NCI-H2107 (cell line): Measurements from ENCODE around the gene CRNKL1.

Experiments
- DNase-seq: peaks from one replicate; lab custom pipeline; 2025; lab: John Stamatoyannopoulos, UW

The CRNKL1 gene

GRCh38 chr20:20063941-20064702 is 11.9 kb upstream of the CRNKL1 start:
- no peak for DNase-seq

GRCh38 chr20:20060234-20060998 is 8.2 kb upstream of the CRNKL1 start:
- DNase-seq = no peak

- no peak for DNase-seq
Measured at GRCh38 chr20:20051767-20052073, 546 bp downstream of the CRNKL1 start.

GRCh38 chr20:20039752-20040387 is 12.4 kb downstream of the CRNKL1 start:
- DNase-seq = no peak

GRCh38 chr20:20038586-20038985 is 13.7 kb downstream of the CRNKL1 start:
- DNase-seq = no peak

GRCh38 chr20:20037960-20038359 is 14.3 kb downstream of the CRNKL1 start:
- no peak for DNase-seq

GRCh38 chr20:20036756-20037155 is 15.5 kb downstream of the CRNKL1 start:
- no peak for DNase-seq

- DNase-seq = no peak
Measured at GRCh38 chr20:20034486-20034885, 17.8 kb downstream of the CRNKL1 start.

- DNase-seq = no peak
Measured at GRCh38 chr20:20031790-20032189, 20.5 kb downstream of the CRNKL1 start.

GRCh38 chr20:20027284-20027683 is 25.0 kb downstream of the CRNKL1 start:
- no peak for DNase-seq

GRCh38 chr20:20024942-20025341 is 27.3 kb downstream of the CRNKL1 start:
- DNase-seq = no peak

- no peak for DNase-seq
Measured at GRCh38 chr20:20023395-20023794, 28.9 kb downstream of the CRNKL1 start.

- no peak for DNase-seq
Measured at GRCh38 chr20:20022498-20022897, 29.8 kb downstream of the CRNKL1 start.

- DNase-seq = no peak
Measured at GRCh38 chr20:20021835-20022234, 30.4 kb downstream of the CRNKL1 start.

GRCh38 chr20:20020908-20021307 is 31.4 kb downstream of the CRNKL1 start:
- DNase-seq = no peak

- no peak for DNase-seq
Measured at GRCh38 chr20:20019123-20019522, 33.1 kb downstream of the CRNKL1 start.

GRCh38 chr20:20018366-20018765 is 33.9 kb downstream of the CRNKL1 start:
- DNase-seq = no peak

- no peak for DNase-seq
Measured at GRCh38 chr20:20017844-20018185, 34.5 kb downstream of the CRNKL1 start.

- DNase-seq = peak; percentile 62
Measured at GRCh38 chr20:20017001-20017843, 35.0 kb downstream of the CRNKL1 start, which contains the start of gene NAA20. TSS of gene NAA20 (plus strand) at chr20:20017362. CDS start at chr20:20017397, 35 bp downstream.

- DNase-seq = no peak
Measured at GRCh38 chr20:20014659-20015058, 37.6 kb downstream of the CRNKL1 start.

- DNase-seq = no peak
Measured at GRCh38 chr20:20012541-20012940, 39.7 kb downstream of the CRNKL1 start.
